ENCODE data around the gene TICAM2.

Gene TICAM2

GRCh38 chr5:115629903-115630302 is 27.6 kb upstream of the TICAM2 start:
- H3K9ac ChIP-seq (ENCODE audit: low read length): no peak overlapping the region
- H3K9me3 ChIP-seq (replicated peaks; ENCODE audit: insufficient read depth, low read length): no peaks in the 10 kb centered on the region
- H3K27me3 ChIP-seq (replicated peaks; ENCODE audit: insufficient read depth, low read length): peaks cover 48% of the 10 kb centered on the region
- no peak for TF ChIP-seq EZH2phosphoT487 (IDR thresholded peaks at IDR 0.05; ENCODE audit: low read length)
- TF ChIP-seq EZH2 (optimal IDR thresholded peaks at IDR 0.05; ENCODE audit: low read depth, low read length): no peak
- H3K79me2 ChIP-seq (ENCODE audit: low read length): peaks cover 12% of the 10 kb centered on the region
- H3K4me1 ChIP-seq (ENCODE audit: low read length): peaks cover 10% of the 10 kb centered on the region
- no peak overlapping the region for H3K27ac ChIP-seq (ENCODE audit: low read length)
- H3F3A ChIP-seq (ENCODE audit: insufficient read depth, low read length): peaks cover 9% of the 10 kb centered on the region
- H3K36me3 ChIP-seq (replicated peaks; ENCODE audit: insufficient read depth, low read length): no peaks in the 10 kb centered on the region
- H3K4me3 ChIP-seq (ENCODE audit: low read length): no peak overlapping the region
- H4K20me1 ChIP-seq (ENCODE audit: insufficient read depth, low read length): peaks cover 5% of the 10 kb centered on the region; the same call in 1 of the 2 replicates
- no peaks in the 10 kb centered on the region for H3K9me2 ChIP-seq (replicated peaks; ENCODE audit: insufficient read depth, low read length)
- no peak overlapping the region for H2AFZ ChIP-seq (ENCODE audit: low read length)
- DNase-seq: no peak
- H3K4me2 ChIP-seq (ENCODE audit: low read depth, low read length): no peak overlapping the region

DNA sequence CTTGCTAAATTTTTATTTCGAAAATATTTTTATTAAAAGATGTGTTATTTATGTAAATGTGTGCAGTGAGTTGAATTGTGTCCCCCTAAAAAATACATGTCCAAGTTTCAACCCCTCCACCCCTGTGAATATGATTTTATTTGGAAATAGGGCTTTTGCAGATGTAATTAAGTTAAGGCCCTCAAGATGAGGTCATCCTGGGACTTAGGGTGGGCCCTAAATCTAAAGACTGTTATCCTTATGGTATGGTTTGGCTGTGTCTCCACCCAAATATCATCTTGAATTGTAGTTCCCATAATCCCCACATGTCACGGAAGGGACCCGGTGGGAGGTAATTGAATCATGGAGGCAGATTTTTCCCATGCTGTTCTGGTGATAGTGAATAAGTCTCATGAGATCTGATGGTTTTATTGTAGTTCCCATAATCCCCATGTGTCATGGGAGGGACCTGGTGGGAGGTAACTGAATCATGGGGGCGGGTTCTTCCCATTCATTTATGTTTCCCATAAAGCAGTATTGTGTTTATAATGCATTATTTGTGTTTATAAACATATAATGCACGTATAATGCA is 25.1 kb upstream of the TICAM2 start:
- Histone ChIP-seq H3K27me3 (replicated peaks; ENCODE audit: insufficient read depth, low read length) (peaks cover 37% of the 10 kb centered on the region), H3K9me2 (replicated peaks; ENCODE audit: insufficient read depth, low read length) (no peaks in the 10 kb centered on the region), H3K9me3 (replicated peaks; ENCODE audit: insufficient read depth, low read length) (no peaks in the 10 kb centered on the region), H3K4me1 (ENCODE audit: low read length) (peaks cover 13% of the 10 kb centered on the region; the same call in 1 of the 2 replicates), H4K20me1 (ENCODE audit: insufficient read depth, low read length) (peaks cover 12% of the 10 kb centered on the region; the same call in 1 of the 2 replicates), H3K4me3 (ENCODE audit: low read length) (no peak overlapping the region), H3K9ac (ENCODE audit: low read length) (no peak overlapping the region), H3F3A (ENCODE audit: insufficient read depth, low read length) (no peaks in the 10 kb centered on the region; the same call in 1 of the 2 replicates), H2AFZ (ENCODE audit: low read length) (no peak overlapping the region), H3K36me3 (replicated peaks; ENCODE audit: insufficient read depth, low read length) (no peaks in the 10 kb centered on the region), H3K79me2 (ENCODE audit: low read length) (peaks cover 37% of the 10 kb centered on the region), H3K4me2 (ENCODE audit: low read depth, low read length) (no peak overlapping the region), H3K27ac (ENCODE audit: low read length) (no peak overlapping the region)
- TF ChIP-seq EZH2phosphoT487 (IDR thresholded peaks at IDR 0.05; ENCODE audit: low read length) (no peak), EZH2 (optimal IDR thresholded peaks at IDR 0.05; ENCODE audit: low read depth, low read length) (no peak)
- TF ChIP-seq, protein P1, sequence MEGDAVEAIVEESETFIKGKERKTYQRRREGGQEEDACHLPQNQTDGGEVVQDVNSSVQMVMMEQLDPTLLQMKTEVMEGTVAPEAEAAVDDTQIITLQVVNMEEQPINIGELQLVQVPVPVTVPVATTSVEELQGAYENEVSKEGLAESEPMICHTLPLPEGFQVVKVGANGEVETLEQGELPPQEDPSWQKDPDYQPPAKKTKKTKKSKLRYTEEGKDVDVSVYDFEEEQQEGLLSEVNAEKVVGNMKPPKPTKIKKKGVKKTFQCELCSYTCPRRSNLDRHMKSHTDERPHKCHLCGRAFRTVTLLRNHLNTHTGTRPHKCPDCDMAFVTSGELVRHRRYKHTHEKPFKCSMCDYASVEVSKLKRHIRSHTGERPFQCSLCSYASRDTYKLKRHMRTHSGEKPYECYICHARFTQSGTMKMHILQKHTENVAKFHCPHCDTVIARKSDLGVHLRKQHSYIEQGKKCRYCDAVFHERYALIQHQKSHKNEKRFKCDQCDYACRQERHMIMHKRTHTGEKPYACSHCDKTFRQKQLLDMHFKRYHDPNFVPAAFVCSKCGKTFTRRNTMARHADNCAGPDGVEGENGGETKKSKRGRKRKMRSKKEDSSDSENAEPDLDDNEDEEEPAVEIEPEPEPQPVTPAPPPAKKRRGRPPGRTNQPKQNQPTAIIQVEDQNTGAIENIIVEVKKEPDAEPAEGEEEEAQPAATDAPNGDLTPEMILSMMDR (IDR thresholded peaks at IDR 0.05; ENCODE audit: low read length): no peak
- DNase-seq: no peak

GRCh38 chr5:115626445-115626823 is 24.2 kb upstream of the TICAM2 start:
- no peak for DNase-seq
- H3K9me3 ChIP-seq (replicated peaks; ENCODE audit: insufficient read depth, low read length): no peaks in the 10 kb centered on the region

More at GRCh38 chr5:115626445-115626823, 24.2 kb upstream of the TICAM2 start:
- no peaks in the 10 kb centered on the region for H3K36me3 ChIP-seq (replicated peaks; ENCODE audit: insufficient read depth, low read length)
- peak overlapping the region; percentile 26; the same call in 1 of the 2 replicates for H3K9ac ChIP-seq (ENCODE audit: low read length)
- peaks cover 47% of the 10 kb centered on the region for H3K79me2 ChIP-seq (ENCODE audit: low read length)
- TF ChIP-seq EZH2 (optimal IDR thresholded peaks at IDR 0.05; ENCODE audit: low read depth, low read length) (no peak), EZH2phosphoT487 (IDR thresholded peaks at IDR 0.05; ENCODE audit: low read length) (no peak)
- TF ChIP-seq, protein P1 (IDR thresholded peaks at IDR 0.05; ENCODE audit: low read length): no peak
- H3K4me3 ChIP-seq (ENCODE audit: low read length): peak overlapping the region; percentile 80
- peaks cover 13% of the 10 kb centered on the region; the same call in 1 of the 2 replicates for H3K4me1 ChIP-seq (ENCODE audit: low read length)
- peak overlapping the region; percentile 22; the same call in 1 of the 2 replicates for H3K27ac ChIP-seq (ENCODE audit: low read length)
- H3K4me2 ChIP-seq (ENCODE audit: low read depth, low read length): peak overlapping the region; percentile 81
- H3K9me2 ChIP-seq (replicated peaks; ENCODE audit: insufficient read depth, low read length): no peaks in the 10 kb centered on the region
- peak overlapping the region; percentile 55 for H2AFZ ChIP-seq (ENCODE audit: low read length)
- no peaks in the 10 kb centered on the region; the same call in 1 of the 2 replicates for H3F3A ChIP-seq (ENCODE audit: insufficient read depth, low read length)
- peaks cover 29% of the 10 kb centered on the region for H3K27me3 ChIP-seq (replicated peaks; ENCODE audit: insufficient read depth, low read length)
- H4K20me1 ChIP-seq (ENCODE audit: insufficient read depth, low read length): peaks cover 15% of the 10 kb centered on the region

Data from MM.1S (cell line).